DOHH2 (cell line): ENCODE measurements around the gene ITPKB.
"Not testable (repeated sequence)": the region's sequence is repeated elsewhere in the genome, so short reads cannot be mapped to it uniquely, and the experiment has no call there.

Experiments
- H3F3A ChIP-seq: fragments of 200-600 bp; sonication (generic), shearing (Covaris generic); 2 replicates; pipeline ENCODE4 v1.6.0; 2016; ENCODE audit warnings: antibody characterized with exemption, mild to moderate bottlenecking; ENCODE audit not compliant: control insufficient read depth, insufficient read depth
- H3K27ac ChIP-seq: fragments of 200-600 bp; sonication (generic); 2 replicates; pipeline ENCODE4 v1.5.1; 2014; ENCODE audit warnings: low read depth, mild to moderate bottlenecking, low read length, moderate library complexity
- H3K27me3 ChIP-seq: fragments of 200-600 bp; sonication (generic); 2 replicates; pipeline ENCODE4 v1.6.1; 2014; ENCODE audit warnings: mild to moderate bottlenecking, low read length, mixed read lengths; ENCODE audit not compliant: control insufficient read depth
- H3K36me3 ChIP-seq: fragments of 200-600 bp; sonication (generic); 2 replicates; pipeline ENCODE4 v1.6.1; 2014; ENCODE audit warnings: mild to moderate bottlenecking, low read length, moderate library complexity, mixed read lengths; ENCODE audit not compliant: control insufficient read depth
- H3K4me1 ChIP-seq: fragments of 200-600 bp; sonication (generic); 2 replicates; pipeline ENCODE4 v1.6.1; 2014; ENCODE audit warnings: mild to moderate bottlenecking, low read length, mixed read lengths; ENCODE audit not compliant: control insufficient read depth
- H3K4me2 ChIP-seq: fragments of 200-600 bp; sonication (generic); 2 replicates; pipeline ENCODE4 v1.6.0; 2014; ENCODE audit warnings: mild to moderate bottlenecking, low read length, moderate library complexity
- H3K4me3 ChIP-seq: fragments of 200-600 bp; sonication (generic); 2 replicates; pipeline ENCODE4 v1.5.1; 2014; ENCODE audit warnings: mild to moderate bottlenecking, low read length, mixed read lengths
- H3K79me2 ChIP-seq: fragments of 200-600 bp; sonication (generic); 2 replicates; pipeline ENCODE4 v1.6.1; 2014; ENCODE audit warnings: mild to moderate bottlenecking, low read length, mixed read lengths; ENCODE audit not compliant: control insufficient read depth
- H3K9me2 ChIP-seq: fragments of 200-600 bp; sonication (generic); replicated peaks from 2 replicates; pipeline ENCODE4 v1.6.1; 2014; ENCODE audit warnings: mild to moderate bottlenecking, low read length, mixed read lengths; ENCODE audit not compliant: control insufficient read depth
- H3K9me3 ChIP-seq: fragments of 200-600 bp; sonication (generic); 2 replicates; pipeline ENCODE4 v1.6.1; 2014; ENCODE audit warnings: antibody characterized with exemption, low read length, mixed read lengths; ENCODE audit not compliant: control insufficient read depth, insufficient read depth
- H4K20me1 ChIP-seq: fragments of 200-600 bp; sonication (generic); 2 replicates; pipeline ENCODE4 v1.6.0; 2014; ENCODE audit warnings: low read depth, mild to moderate bottlenecking, antibody characterized with exemption, low read length, moderate library complexity; ENCODE audit not compliant: control insufficient read depth, insufficient read depth
- EZH2phosphoT487 ChIP-seq: fragments of 200-600 bp; sonication (generic); IDR thresholded peaks from 2 replicates; pipeline ENCODE4 v1.6.1; 2017; ENCODE audit warnings: borderline replicate concordance, mild to moderate bottlenecking, antibody characterized with exemption, low read length, moderate library complexity, mixed read lengths
- TF ChIP-seq, protein P1 (sequence below): fragments of 200-600 bp; sonication (generic); IDR thresholded peaks from one replicate; pipeline ENCODE4 v1.5.1; 2014; ENCODE audit warnings: antibody characterized with exemption, mild to moderate bottlenecking, low read depth, low read length; ENCODE audit not compliant: poor library complexity, severe bottlenecking

Gene ITPKB

DNA sequence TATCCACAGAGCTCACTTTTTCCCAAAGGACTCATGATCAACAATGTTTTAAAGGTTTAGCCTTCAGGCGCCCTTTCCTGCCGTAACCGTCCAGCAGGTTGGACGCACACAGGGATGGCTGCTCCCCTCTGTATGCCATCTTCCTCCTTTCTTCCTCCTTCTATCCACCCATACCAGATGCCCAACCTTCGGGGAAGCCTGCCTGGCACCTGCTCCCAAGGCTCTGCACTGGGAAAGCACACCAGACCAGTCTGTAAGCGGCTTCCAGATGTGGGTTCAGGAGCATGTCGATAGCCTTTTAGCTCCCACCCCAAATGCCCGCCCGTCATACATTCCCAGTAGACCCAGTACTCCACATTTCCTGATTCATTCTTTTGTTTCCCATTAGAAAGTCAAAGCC is 137.6 kb downstream of the ITPKB start:
- no peak for TF ChIP-seq EZH2phosphoT487
- TF ChIP-seq, protein P1, sequence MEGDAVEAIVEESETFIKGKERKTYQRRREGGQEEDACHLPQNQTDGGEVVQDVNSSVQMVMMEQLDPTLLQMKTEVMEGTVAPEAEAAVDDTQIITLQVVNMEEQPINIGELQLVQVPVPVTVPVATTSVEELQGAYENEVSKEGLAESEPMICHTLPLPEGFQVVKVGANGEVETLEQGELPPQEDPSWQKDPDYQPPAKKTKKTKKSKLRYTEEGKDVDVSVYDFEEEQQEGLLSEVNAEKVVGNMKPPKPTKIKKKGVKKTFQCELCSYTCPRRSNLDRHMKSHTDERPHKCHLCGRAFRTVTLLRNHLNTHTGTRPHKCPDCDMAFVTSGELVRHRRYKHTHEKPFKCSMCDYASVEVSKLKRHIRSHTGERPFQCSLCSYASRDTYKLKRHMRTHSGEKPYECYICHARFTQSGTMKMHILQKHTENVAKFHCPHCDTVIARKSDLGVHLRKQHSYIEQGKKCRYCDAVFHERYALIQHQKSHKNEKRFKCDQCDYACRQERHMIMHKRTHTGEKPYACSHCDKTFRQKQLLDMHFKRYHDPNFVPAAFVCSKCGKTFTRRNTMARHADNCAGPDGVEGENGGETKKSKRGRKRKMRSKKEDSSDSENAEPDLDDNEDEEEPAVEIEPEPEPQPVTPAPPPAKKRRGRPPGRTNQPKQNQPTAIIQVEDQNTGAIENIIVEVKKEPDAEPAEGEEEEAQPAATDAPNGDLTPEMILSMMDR = no peak
- H3K27ac ChIP-seq = no peak overlapping the region
- H3K4me1 ChIP-seq = peaks cover 3% of the 10 kb centered on the region; the same call in 1 of the 2 replicates
- H3K27me3 ChIP-seq = peaks cover 21% of the 10 kb centered on the region
- H3K4me2 ChIP-seq = no peak overlapping the region
- no peak overlapping the region for H3K4me3 ChIP-seq
- no peaks in the 10 kb centered on the region for H3K36me3 ChIP-seq
- H4K20me1 ChIP-seq = no peaks in the 10 kb centered on the region
- no peaks in the 10 kb centered on the region for H3K9me3 ChIP-seq
- no peaks in the 10 kb centered on the region for H3K9me2 ChIP-seq
- no peaks in the 10 kb centered on the region for H3F3A ChIP-seq
- no peaks in the 10 kb centered on the region for H3K79me2 ChIP-seq

DNA sequence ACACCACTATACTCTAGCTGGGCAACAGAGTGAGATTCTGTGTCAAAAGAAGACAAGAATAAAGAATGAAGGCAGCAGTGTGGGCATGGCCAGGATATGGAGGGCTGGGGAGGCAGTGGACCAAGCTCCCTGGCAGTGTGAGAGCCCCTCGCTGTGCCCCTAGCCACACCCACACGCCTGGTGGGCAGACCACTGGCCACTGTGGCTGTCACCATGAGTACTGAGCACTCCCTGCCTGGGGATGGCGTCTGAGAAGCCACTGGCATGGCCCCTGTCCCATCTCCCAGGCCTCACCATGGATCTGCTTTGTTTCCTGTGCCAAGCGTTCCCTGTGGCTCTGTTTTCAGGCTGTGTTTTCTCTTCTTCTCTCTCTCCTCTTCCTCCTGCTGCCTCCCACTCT is 138.8 kb downstream of the ITPKB start:
- H3K27me3 ChIP-seq = peaks cover 21% of the 10 kb centered on the region
- H3K36me3 ChIP-seq = no peaks in the 10 kb centered on the region
- no peaks in the 10 kb centered on the region for H3K79me2 ChIP-seq
- H3K4me3 ChIP-seq = no peak overlapping the region
- no peak overlapping the region for H3K27ac ChIP-seq
- no peaks in the 10 kb centered on the region for H3K9me2 ChIP-seq
- H3K9me3 ChIP-seq = no peaks in the 10 kb centered on the region
- H4K20me1 ChIP-seq = no peaks in the 10 kb centered on the region
- no peak for TF ChIP-seq EZH2phosphoT487
- TF ChIP-seq, protein P1 = no peak
- no peak overlapping the region for H3K4me2 ChIP-seq
- H3K4me1 ChIP-seq = peaks cover 3% of the 10 kb centered on the region; the same call in 1 of the 2 replicates
- no peaks in the 10 kb centered on the region for H3F3A ChIP-seq

DNA sequence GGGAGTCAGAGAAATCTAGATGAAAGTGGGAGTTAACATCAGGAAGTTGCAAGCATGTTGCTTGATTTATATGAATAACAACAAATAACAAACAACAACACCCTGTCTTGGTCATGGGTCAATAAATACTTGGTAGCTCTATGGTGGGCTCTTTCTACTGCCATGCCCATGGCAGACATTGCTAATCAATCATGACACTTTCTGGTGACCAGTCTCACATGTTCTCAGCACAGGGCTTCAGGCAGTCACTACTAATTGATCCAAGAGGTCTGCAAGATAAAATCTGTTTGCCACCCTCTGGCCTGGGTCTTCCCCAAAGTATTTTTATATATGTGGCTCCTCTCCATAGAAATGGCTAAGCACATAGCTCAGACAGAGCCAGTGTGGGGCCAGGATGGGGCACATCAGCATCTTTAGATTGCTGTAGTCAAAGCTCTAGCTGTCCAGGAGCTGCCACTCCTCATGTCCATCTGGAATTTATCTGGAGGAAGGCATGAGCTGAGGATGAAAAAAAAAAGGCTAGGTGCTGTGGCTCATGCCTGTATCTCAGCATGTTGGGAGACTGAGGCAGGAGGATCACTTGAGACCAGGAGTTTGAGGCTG is 139.3 kb downstream of the ITPKB start:
- no peak overlapping the region for H3K27ac ChIP-seq
- H3K36me3 ChIP-seq = no peaks in the 10 kb centered on the region
- H3K9me3 ChIP-seq = no peaks in the 10 kb centered on the region
- H4K20me1 ChIP-seq = no peaks in the 10 kb centered on the region
- H3K27me3 ChIP-seq = peaks cover 21% of the 10 kb centered on the region
- no peaks in the 10 kb centered on the region for H3K79me2 ChIP-seq
- no peaks in the 10 kb centered on the region for H3K9me2 ChIP-seq
- H3F3A ChIP-seq = no peaks in the 10 kb centered on the region
- H3K4me3 ChIP-seq = no peak overlapping the region
- no peak overlapping the region for H3K4me2 ChIP-seq
- TF ChIP-seq, protein P1 = no peak
- TF ChIP-seq EZH2phosphoT487 = no peak
- H3K4me1 ChIP-seq = peaks cover 3% of the 10 kb centered on the region; the same call in 1 of the 2 replicates

DNA sequence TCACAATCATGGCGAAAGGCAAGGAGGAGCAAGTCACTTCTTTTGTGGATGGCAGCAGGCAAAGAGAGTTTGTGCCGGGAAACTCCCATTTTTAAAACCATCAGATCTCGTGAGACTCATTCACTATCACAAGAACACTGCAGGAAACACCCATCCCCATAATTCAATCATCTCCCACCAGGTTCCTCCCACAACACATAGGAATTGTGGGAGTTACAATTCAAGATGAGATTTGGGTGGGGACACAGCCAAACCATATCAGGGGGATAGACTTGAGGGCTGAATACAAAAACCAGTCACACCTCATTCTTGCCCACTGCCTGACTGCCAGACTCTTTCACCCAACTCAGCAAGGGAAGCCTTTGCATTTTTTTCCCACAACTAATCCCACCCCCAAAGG is 140.1 kb downstream of the ITPKB start:
- not testable (repeated sequence) for H3K27ac ChIP-seq, H3K9me3 ChIP-seq, H3K4me1 ChIP-seq, H3K36me3 ChIP-seq, H3K9me2 ChIP-seq, H4K20me1 ChIP-seq, H3K79me2 ChIP-seq, H3K4me3 ChIP-seq, H3K4me2 ChIP-seq, H3F3A ChIP-seq
- H3K27me3 ChIP-seq = peaks cover 21% of the 10 kb centered on the region
